PC-3 (cell line): ENCODE results near the gene CCDC178. TPM values are rescaled to one million over a fixed set of nuclear protein-coding genes. Genes with fewer than 3 reads are reported as not detected.

ENCODE experiments used
- ATAC-seq: fragments of 200-7000 bp; cut with Tn5 transposase; 2 replicates; pipeline ENCODE4 v1.9.1; 2020; ENCODE audit warnings: mild to moderate bottlenecking, moderate library complexity
- BruUV-seq: library from RNA; stranded (reverse); fragments of 400-500 nt; replicated peaks from 2 replicates; lab custom pipeline; 2021; lab: Mats Ljungman, UMichigan
- CTCF ChIA-PET: fragments of 300-600 bp; sonication (Branson Sonifier 250); formaldehyde crosslinking; loops from one replicate; lab custom pipeline; 2022; ENCODE audit warnings: antibody characterized with exemption; lab: Charles Lee
- POLR2A ChIA-PET: fragments of 300-600 bp; sonication (Branson Sonifier 250); formaldehyde crosslinking; loops from one replicate; lab custom pipeline; 2022; ENCODE audit warnings: antibody characterized with exemption; ENCODE audit not compliant: unreplicated experiment; lab: Charles Lee
- DNase-seq: peaks from one replicate; pipeline ENCODE4 v3.0.0-alpha.2; 2015
- H2AFZ ChIP-seq: fragments of 300-600 bp; sonication (generic); 2 replicates; pipeline ENCODE4 v1.6.0; 2016; ENCODE audit warnings: antibody characterized with exemption, low read length
- H3F3A ChIP-seq: fragments of 300-600 bp; sonication (generic); one replicate; pipeline ENCODE4 v1.6.0; 2017; ENCODE audit warnings: antibody characterized with exemption, low read length, control low read depth, mild to moderate bottlenecking; ENCODE audit not compliant: unreplicated experiment
- H3K27ac ChIP-seq: fragments of 300-600 bp; sonication (generic); 2 replicates; pipeline ENCODE4 v1.5.1; 2016; ENCODE audit warnings: mild to moderate bottlenecking, low read length
- H3K27me3 ChIP-seq: fragments of 300-600 bp; sonication (generic); 2 replicates; pipeline ENCODE4 v1.6.1; 2016; ENCODE audit warnings: low read length, mixed read lengths
- H3K36me3 ChIP-seq: fragments of 300-600 bp; sonication (generic); 2 replicates; pipeline ENCODE4 v1.6.1; 2016; ENCODE audit warnings: low read depth, mixed run types, low read length, mixed read lengths
- H3K4me1 ChIP-seq: fragments of 300-600 bp; sonication (generic); 2 replicates; pipeline ENCODE4 v1.5.1; 2016; ENCODE audit warnings: low read length; ENCODE audit not compliant: insufficient read depth
- H3K4me2 ChIP-seq: fragments of 300-600 bp; sonication (generic); 2 replicates; pipeline ENCODE4 v1.6.0; 2016; ENCODE audit warnings: low read length
- H3K4me3 ChIP-seq: fragments of 300-600 bp; sonication (generic); 2 replicates; pipeline ENCODE4 v1.5.1; 2016; ENCODE audit warnings: mild to moderate bottlenecking, low read length, mixed read lengths
- H3K79me2 ChIP-seq: fragments of 300-600 bp; sonication (generic); 2 replicates; pipeline ENCODE4 v1.6.1; 2017; ENCODE audit warnings: low read length, mixed read lengths
- H3K9ac ChIP-seq: fragments of 300-600 bp; sonication (generic); 2 replicates; pipeline ENCODE4 v1.6.0; 2016; ENCODE audit warnings: mild to moderate bottlenecking, low read length
- H3K9me2 ChIP-seq: fragments of 300-600 bp; sonication (generic); replicated peaks from 2 replicates; pipeline ENCODE4 v1.6.1; 2016; ENCODE audit warnings: mixed run types, low read length, mixed read lengths
- H3K9me3 ChIP-seq: fragments of 300-600 bp; sonication (generic); 2 replicates; pipeline ENCODE4 v1.6.1; 2016; ENCODE audit warnings: low read length, mixed read lengths
- H4K20me1 ChIP-seq: fragments of 300-600 bp; sonication (generic); 2 replicates; pipeline ENCODE4 v1.6.1; 2016; ENCODE audit warnings: low read length, mixed read lengths
- CTCF ChIP-seq: fragments of 300-600 bp; sonication (generic); conservative IDR thresholded peaks from 2 replicates; pipeline ENCODE4 v1.5.1; 2017; ENCODE audit warnings: antibody characterized with exemption, low read depth, mild to moderate bottlenecking, low read length
- EZH2 ChIP-seq: fragments of 300-600 bp; sonication (generic); IDR thresholded peaks from one replicate; pipeline ENCODE4 v1.6.1; 2017; ENCODE audit warnings: antibody characterized with exemption, mild to moderate bottlenecking, low read length; ENCODE audit not compliant: unreplicated experiment
- EZH2phosphoT487 ChIP-seq: fragments of 300-600 bp; sonication (generic); IDR thresholded peaks from 2 replicates; pipeline ENCODE4 v1.6.1; 2018; ENCODE audit warnings: mild to moderate bottlenecking, antibody characterized with exemption, low read length, borderline replicate concordance
- intact Hi-C: fragments of 100-400 bp; cut with micrococcal nuclease; formaldehyde crosslinking; loops from 2 replicates; pipeline ENCODE4 v1.9.0; 2023
- total RNA-seq: library from RNA; depleted of rRNA; stranded (reverse); fragments of >200 nt; gene quantifications from 2 replicates; pipeline ENCODE4 v1.2.3, GENCODE V29; 2014

The CCDC178 gene
- total RNA-seq, 1 experiment from 2014 or later, result not detected

DNA sequence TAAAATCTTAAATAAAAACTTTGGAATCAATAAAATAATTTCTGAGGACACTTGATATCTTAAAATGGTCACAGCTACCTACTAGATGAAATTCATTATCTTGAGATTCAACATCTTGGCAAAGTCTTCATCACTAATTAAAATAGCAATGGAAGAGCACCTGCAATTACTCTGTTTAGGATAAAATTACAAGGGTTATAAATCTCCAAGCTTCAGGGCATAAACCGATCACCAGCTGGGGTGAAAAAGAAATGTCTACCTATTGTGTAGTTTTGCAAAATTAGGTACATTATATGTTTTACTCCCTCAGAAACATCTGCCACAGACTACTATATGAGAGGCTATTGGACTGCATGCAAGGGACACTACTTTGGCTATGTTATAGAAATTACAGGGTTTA, 327.1 kb downstream of the CCDC178 start:
- Histone ChIP-seq H3K9me2 (no peaks in the 10 kb centered on the region), H3K79me2 (no peaks in the 10 kb centered on the region), H3K4me1 (no peaks in the 10 kb centered on the region), H3K27ac (no peak overlapping the region), H3K4me3 (no peak overlapping the region), H4K20me1 (no peaks in the 10 kb centered on the region), H3K4me2 (no peak overlapping the region), H3K9ac (no peak overlapping the region), H3F3A (no peaks in the 10 kb centered on the region), H3K27me3 (no peaks in the 10 kb centered on the region), H2AFZ (no peak overlapping the region), H3K36me3 (no peaks in the 10 kb centered on the region), H3K9me3 (no peaks in the 10 kb centered on the region)
- ChIA-PET POLR2A (no interaction called here), CTCF (no interaction called here)
- intact Hi-C loops, result no loop called here
- TF ChIP-seq CTCF, result no peak
- no peak for TF ChIP-seq EZH2phosphoT487
- TF ChIP-seq EZH2, result no peak
- no TSS peak for BruUV-seq
- DNase-seq (no peak), ATAC-seq (no peak)

DNA sequence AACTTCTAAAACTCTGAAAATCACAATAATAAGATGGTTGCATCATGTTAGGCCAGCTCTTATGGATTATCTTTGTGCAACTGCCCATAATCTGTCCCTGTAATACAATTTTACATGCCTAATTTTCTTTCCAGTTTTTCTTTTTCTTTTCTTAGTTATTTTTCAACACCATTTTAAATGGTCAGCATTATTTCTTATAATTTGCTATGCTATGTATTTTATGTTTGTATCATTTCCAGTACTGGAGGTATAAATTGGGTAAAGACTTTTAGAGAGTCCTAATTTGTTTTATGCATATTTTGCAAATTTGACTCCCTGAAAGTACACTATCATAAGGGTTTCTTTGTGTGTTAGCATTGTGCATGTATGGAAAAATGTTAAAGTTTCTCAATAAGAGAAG, 333.0 kb downstream of the CCDC178 start:
- Histone ChIP-seq H3K36me3 (no peaks in the 10 kb centered on the region), H3K4me3 (no peak overlapping the region), H3F3A (no peaks in the 10 kb centered on the region), H3K27ac (no peak overlapping the region), H3K9me3 (no peaks in the 10 kb centered on the region), H3K4me2 (no peak overlapping the region), H4K20me1 (no peaks in the 10 kb centered on the region), H3K27me3 (no peaks in the 10 kb centered on the region), H2AFZ (no peak overlapping the region), H3K4me1 (no peaks in the 10 kb centered on the region), H3K9me2 (no peaks in the 10 kb centered on the region), H3K9ac (no peak overlapping the region), H3K79me2 (no peaks in the 10 kb centered on the region)
- ChIA-PET CTCF (no interaction called here), POLR2A (no interaction called here)
- ATAC-seq (no peak), DNase-seq (no peak)
- intact Hi-C loops, result no loop called here
- no TSS peak for BruUV-seq
- TF ChIP-seq CTCF (no peak), EZH2 (no peak), EZH2phosphoT487 (no peak)

DNA sequence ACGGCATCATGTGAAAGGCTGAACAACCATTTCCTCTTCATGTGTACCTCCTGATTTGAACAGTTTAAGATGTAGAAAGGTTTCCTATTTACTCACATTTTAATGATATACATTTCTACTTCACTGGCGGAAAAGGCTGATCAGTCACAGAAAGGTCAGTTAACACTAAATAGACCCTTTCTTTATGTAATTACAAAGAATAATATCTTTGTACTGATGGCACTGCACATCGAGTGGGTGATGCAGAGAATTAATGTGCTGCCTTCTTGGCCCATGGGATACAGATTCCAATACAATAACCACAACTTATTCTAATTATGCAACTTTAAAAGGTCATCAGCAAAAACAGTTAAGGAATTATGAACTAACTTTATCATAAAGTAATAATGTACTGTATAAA, 339.2 kb downstream of the CCDC178 start:
- no peak for TF ChIP-seq EZH2phosphoT487
- TF ChIP-seq CTCF, result no peak
- no peak for TF ChIP-seq EZH2
- Histone ChIP-seq H4K20me1 (no peaks in the 10 kb centered on the region), H3K4me3 (no peak overlapping the region), H3K27me3 (no peaks in the 10 kb centered on the region), H2AFZ (no peak overlapping the region), H3K9me3 (no peaks in the 10 kb centered on the region), H3K9ac (no peak overlapping the region), H3K27ac (no peak overlapping the region), H3K4me1 (no peaks in the 10 kb centered on the region), H3K4me2 (no peak overlapping the region), H3K79me2 (no peaks in the 10 kb centered on the region), H3K36me3 (no peaks in the 10 kb centered on the region), H3K9me2 (no peaks in the 10 kb centered on the region), H3F3A (no peaks in the 10 kb centered on the region)
- ChIA-PET CTCF (no interaction called here), POLR2A (no interaction called here)
- no TSS peak for BruUV-seq
- intact Hi-C loops, result no loop called here
- no peak for ATAC-seq
- no peak for DNase-seq
